ENCODE data around the gene COL20A1. TPM values are rescaled to one million over a fixed set of nuclear protein-coding genes. Genes with fewer than 3 reads are reported as not detected.

Gene COL20A1
- total RNA-seq, 1 experiment from 2014 or later = 2.3 TPM

GRCh38 chr20:63281742-63282665, 11.0 kb upstream of the COL20A1 start:
- no peak for DNase-seq
- H4K20me1 ChIP-seq (ENCODE audit: control insufficient read depth, insufficient read depth, insufficient read length) = no peaks in the 10 kb centered on the region
- H3K27ac Mint-ChIP-seq = no peak overlapping the region

More at GRCh38 chr20:63281742-63282665, 11.0 kb upstream of the COL20A1 start:
- Mint-ChIP-seq H3K9me3 (no peaks in the 10 kb centered on the region), H3K27me3 (ENCODE audit: low read depth) (no peaks in the 10 kb centered on the region), H3K4me1 (no peaks in the 10 kb centered on the region), H3K36me3 (ENCODE audit: insufficient read depth in 1 of 3, low read depth in 3 of 3) (peaks cover 13 to 67% (median 60%) of the 10 kb centered on the region in 3 experiments; a peak in 6 of 7 replicates), H3K4me3 (no peak overlapping the region)
- Histone ChIP-seq H3K14ac (ENCODE audit: insufficient read depth, low read length) (no peak overlapping the region), H3K56ac (ENCODE audit: insufficient read length, low read depth, low read length) (no peak overlapping the region), H2AFZ (ENCODE audit: low read length) (no peak overlapping the region), H3K18ac (ENCODE audit: insufficient read length, low read depth, low read length) (no peak overlapping the region), H4K8ac (replicated peaks; ENCODE audit: insufficient read length, low read depth, low read length) (no peak overlapping the region), H3K27me3 (ENCODE audit: insufficient read depth, low read length) (no peaks in the 10 kb centered on the region), H3K9ac (ENCODE audit: extremely low read depth, insufficient read length, low read length) (no peak overlapping the region), H2AK5ac (ENCODE audit: insufficient read length, low read length) (no peak overlapping the region), H2BK15ac (ENCODE audit: low read depth, low read length) (no peak overlapping the region), H3K23me2 (ENCODE audit: insufficient read length, low read depth, low read length, poor library complexity, severe bottlenecking) (peaks cover 3% of the 10 kb centered on the region), H3K4me2 (ENCODE audit: insufficient read depth, insufficient read length, low read length) (no peak overlapping the region), H3K4me1 (ENCODE audit: insufficient read depth, low read length) (no peaks in the 10 kb centered on the region), H2BK12ac (ENCODE audit: insufficient read length, low read depth, low read length) (no peak overlapping the region), H4K5ac (ENCODE audit: insufficient read length, low read depth, low read length) (no peak overlapping the region), H2BK120ac (ENCODE audit: low read depth, low read length, poor library complexity, severe bottlenecking) (no peak overlapping the region), H2BK5ac (ENCODE audit: insufficient read length, low read length) (no peak overlapping the region), H3K79me1 (ENCODE audit: insufficient read depth, low read depth, low read length, poor library complexity, severe bottlenecking) (no peaks in the 10 kb centered on the region), H3K23ac (ENCODE audit: insufficient read length, low read depth, low read length) (no peak overlapping the region), H3T11ph (ENCODE audit: low read length) (no peak overlapping the region), H3K27ac (ENCODE audit: insufficient read length, low read depth, low read length) (no peak overlapping the region), H3K4ac (ENCODE audit: low read depth, low read length) (no peak overlapping the region), H3K9me3 (ENCODE audit: control insufficient read depth, low read depth, low read length) (no peaks in the 10 kb centered on the region), H4K91ac (ENCODE audit: insufficient read length, low read depth, low read length) (no peak overlapping the region), H3K79me2 (ENCODE audit: insufficient read depth, low read length) (no peaks in the 10 kb centered on the region), H2BK20ac (ENCODE audit: low read depth, low read length, poor library complexity, severe bottlenecking) (no peak overlapping the region)
- WGBS (ENCODE audit: extremely low coverage, insufficient read length, low lambda C conversion rate) = no CpG with 5 or more reads among the region's 38 CpGs
- TF ChIP-seq, protein P1, sequence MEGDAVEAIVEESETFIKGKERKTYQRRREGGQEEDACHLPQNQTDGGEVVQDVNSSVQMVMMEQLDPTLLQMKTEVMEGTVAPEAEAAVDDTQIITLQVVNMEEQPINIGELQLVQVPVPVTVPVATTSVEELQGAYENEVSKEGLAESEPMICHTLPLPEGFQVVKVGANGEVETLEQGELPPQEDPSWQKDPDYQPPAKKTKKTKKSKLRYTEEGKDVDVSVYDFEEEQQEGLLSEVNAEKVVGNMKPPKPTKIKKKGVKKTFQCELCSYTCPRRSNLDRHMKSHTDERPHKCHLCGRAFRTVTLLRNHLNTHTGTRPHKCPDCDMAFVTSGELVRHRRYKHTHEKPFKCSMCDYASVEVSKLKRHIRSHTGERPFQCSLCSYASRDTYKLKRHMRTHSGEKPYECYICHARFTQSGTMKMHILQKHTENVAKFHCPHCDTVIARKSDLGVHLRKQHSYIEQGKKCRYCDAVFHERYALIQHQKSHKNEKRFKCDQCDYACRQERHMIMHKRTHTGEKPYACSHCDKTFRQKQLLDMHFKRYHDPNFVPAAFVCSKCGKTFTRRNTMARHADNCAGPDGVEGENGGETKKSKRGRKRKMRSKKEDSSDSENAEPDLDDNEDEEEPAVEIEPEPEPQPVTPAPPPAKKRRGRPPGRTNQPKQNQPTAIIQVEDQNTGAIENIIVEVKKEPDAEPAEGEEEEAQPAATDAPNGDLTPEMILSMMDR (conservative IDR thresholded peaks at IDR 0.05) = no peak

Measured in H9 (cell line).